NCI-H2196 treated with DMSO at 0.1 percent for 48 hours (cell line): ENCODE measurements around the gene LRRN3.

ENCODE experiments used
- DNase-seq: peaks from one replicate; lab custom pipeline; 2025; ENCODE audit not compliant: unreplicated experiment; lab: John Stamatoyannopoulos, UW

Gene LRRN3

GRCh38 chr7:111162692-111163091, 71.8 kb downstream of the LRRN3 start:
- DNase-seq: no peak

- no peak for DNase-seq
These were observed 73.5 kb downstream of the LRRN3 start for GRCh38 chr7:111164442-111164841.

GRCh38 chr7:111168182-111168581, 77.3 kb downstream of the LRRN3 start:
- no peak for DNase-seq

DNA sequence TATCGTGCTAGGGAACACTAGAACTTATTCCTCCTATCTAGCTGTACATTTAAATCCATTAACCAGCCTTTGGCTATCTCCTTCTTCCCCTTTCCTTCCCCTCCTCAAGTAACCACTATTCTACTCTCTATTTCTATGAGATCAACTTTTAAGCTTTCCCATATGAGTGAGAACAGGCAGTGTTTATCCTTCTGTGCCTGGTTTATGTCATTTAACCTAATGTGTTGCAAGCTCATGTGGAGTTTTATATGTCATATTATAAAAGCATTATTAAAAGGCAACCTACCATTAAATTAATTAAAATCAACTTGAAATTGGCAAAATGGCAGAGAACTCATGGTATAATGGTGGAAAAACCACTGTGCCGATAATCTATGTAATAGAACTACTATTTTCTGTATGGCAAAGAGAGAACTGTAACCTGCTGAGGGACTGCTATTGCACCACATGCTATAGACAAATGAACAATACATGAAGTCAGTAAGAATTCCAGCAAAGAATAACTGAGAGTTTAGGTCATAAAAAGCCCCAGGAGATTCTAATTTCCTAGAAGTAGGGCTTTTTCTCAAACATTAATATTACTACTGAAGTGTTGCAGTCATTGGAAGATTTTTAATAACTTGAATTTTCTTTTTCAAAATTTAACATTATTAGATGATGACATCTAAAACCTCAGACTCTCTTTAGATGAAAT, 81.8 kb downstream of the LRRN3 start:
- DNase-seq: no peak

DNA sequence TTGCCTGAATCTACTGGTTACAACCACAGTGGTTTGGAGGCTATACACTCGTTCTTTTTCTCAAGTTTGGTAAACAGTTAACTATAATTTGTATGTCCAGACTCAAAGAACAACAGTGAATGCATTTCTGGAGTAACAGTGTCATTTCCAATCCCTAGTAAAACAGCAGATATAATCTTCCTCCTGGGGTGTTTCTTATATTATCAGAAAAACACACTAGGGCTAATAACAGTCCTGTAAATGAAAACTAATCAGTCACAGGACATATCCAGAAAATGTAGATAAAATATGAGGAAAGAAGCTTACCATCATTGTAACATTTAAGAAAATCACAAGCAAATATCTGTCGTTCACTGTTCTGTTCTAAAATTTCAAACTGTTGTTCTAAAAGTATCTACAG, 82.6 kb downstream of the LRRN3 start:
- no peak for DNase-seq

DNA sequence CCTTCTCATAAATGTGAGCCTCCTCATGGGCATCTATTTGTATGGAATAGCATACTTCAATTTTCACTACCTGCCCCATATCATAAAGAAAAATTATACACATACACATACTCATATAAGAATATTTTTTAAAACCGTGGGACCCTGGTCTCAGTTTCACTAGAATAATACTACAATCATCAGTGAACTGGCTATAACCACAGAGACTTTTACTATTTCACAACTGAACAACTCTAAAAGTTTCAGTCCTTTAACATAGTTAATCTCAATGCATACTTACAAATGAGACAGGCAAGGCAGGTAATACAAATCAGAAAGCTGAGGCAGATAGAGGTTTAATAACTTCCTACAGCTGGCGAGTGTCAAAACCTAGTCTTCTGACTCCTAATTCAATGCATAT, 83.1 kb downstream of the LRRN3 start:
- no peak for DNase-seq

DNA sequence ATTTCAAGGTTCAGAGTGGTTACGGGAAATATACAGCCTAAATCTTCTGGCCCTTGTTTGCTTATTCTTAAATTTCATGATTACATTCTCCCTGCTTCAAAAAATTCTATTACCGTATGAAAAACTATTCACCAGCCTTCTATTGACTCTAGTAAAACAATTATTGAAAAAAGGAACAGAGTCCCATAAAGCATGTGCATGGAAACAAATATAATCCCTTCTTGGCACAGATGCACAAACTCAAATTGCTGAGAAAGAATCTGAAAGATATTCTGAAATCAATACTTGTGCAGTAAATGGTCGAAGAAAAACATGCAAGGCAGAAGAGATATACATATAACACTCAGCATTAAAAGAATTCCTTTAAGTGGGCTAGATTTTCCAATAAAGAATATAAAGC, 83.6 kb downstream of the LRRN3 start:
- DNase-seq: no peak
